HepG2 (cell line): Measurements from ENCODE around the gene ISG20L2. TPM values are rescaled to one million over a fixed set of nuclear protein-coding genes. Genes with fewer than 3 reads are reported as not detected.

Experiments used
- ARNT2 ChIP-seq: sonication (generic); formaldehyde crosslinking; IDR thresholded peaks from 2 replicates; pipeline ENCODE4 v1.8.0; 2022; ENCODE audit warnings: mild to moderate bottlenecking, low read depth, missing genetic modification reagents, moderate library complexity
- BATF2 ChIP-seq: sonication (generic); formaldehyde crosslinking; IDR thresholded peaks from 2 replicates; pipeline ENCODE4 v1.8.0; 2022; ENCODE audit warnings: mild to moderate bottlenecking, missing genetic modification reagents, moderate library complexity
- CEBPG ChIP-seq: IDR thresholded peaks from 2 replicates; pipeline ENCODE4 v1.6.1; 2016
- GLI4 ChIP-seq: sonication (generic); formaldehyde crosslinking; IDR thresholded peaks from 2 replicates; pipeline ENCODE4 v1.5.1; 2020; ENCODE audit warnings: missing genetic modification reagents, mild to moderate bottlenecking, moderate library complexity, borderline replicate concordance
- PTBP1 ChIP-seq: fragments of 200-400 bp; formaldehyde crosslinking; IDR thresholded peaks from 2 replicates; pipeline ENCODE4 v1.6.1; 2018; ENCODE audit warnings: low read length, low read depth; ENCODE audit not compliant: poor library complexity, severe bottlenecking
- RBM22 ChIP-seq: fragments of 200-400 bp; formaldehyde crosslinking; optimal IDR thresholded peaks from 2 replicates; pipeline ENCODE3; 2017; ENCODE audit warnings: mild to moderate bottlenecking, low read length, moderate library complexity
- SUZ12 ChIP-seq: fragments of 150-350 bp; IDR thresholded peaks from 2 replicates; pipeline ENCODE4 v1.6.1; 2014; ENCODE audit warnings: low read depth, low read length
- ZBTB1 ChIP-seq: sonication (generic); formaldehyde crosslinking; IDR thresholded peaks from 2 replicates; pipeline ENCODE4 v1.4.0; 2020; ENCODE audit warnings: missing genetic modification reagents, borderline replicate concordance
- ZBTB3 ChIP-seq: sonication (generic); formaldehyde crosslinking; IDR thresholded peaks from 2 replicates; pipeline ENCODE4 v1.4.0; 2020; ENCODE audit warnings: low read depth, mild to moderate bottlenecking, moderate library complexity, missing genetic modification reagents, borderline replicate concordance
- ZC3H4 ChIP-seq: sonication (generic); formaldehyde crosslinking; IDR thresholded peaks from 2 replicates; pipeline ENCODE4 v1.4.0; 2020; ENCODE audit warnings: missing genetic modification reagents, borderline replicate concordance
- ZFP36L1 ChIP-seq: sonication (generic); formaldehyde crosslinking; IDR thresholded peaks from 2 replicates; pipeline ENCODE4 v1.8.0; 2022; ENCODE audit warnings: mild to moderate bottlenecking, missing genetic modification reagents, moderate library complexity
- ZNF276 ChIP-seq: sonication (generic); formaldehyde crosslinking; IDR thresholded peaks from 2 replicates; pipeline ENCODE4 v1.4.0; 2020; ENCODE audit warnings: mild to moderate bottlenecking, low read depth, missing genetic modification reagents
- ZNF333 ChIP-seq: sonication (generic); formaldehyde crosslinking; IDR thresholded peaks from 2 replicates; pipeline ENCODE4 v1.4.0; 2020; ENCODE audit warnings: mild to moderate bottlenecking, missing genetic modification reagents, borderline replicate concordance
- ZNF430 ChIP-seq: sonication (generic); formaldehyde crosslinking; IDR thresholded peaks from 2 replicates; pipeline ENCODE4 v1.9.0; 2021; ENCODE audit warnings: mild to moderate bottlenecking, missing genetic modification reagents
- ZNF432 ChIP-seq: sonication (generic); formaldehyde crosslinking; IDR thresholded peaks from 2 replicates; pipeline ENCODE4 v1.5.0; 2020; ENCODE audit warnings: missing genetic modification reagents, mild to moderate bottlenecking, borderline replicate concordance
- ZNF549 ChIP-seq: sonication (generic); formaldehyde crosslinking; IDR thresholded peaks from 2 replicates; pipeline ENCODE4 v1.5.0; 2020; ENCODE audit warnings: missing genetic modification reagents
- ZNF703 ChIP-seq: sonication (generic); formaldehyde crosslinking; IDR thresholded peaks from 2 replicates; pipeline ENCODE4 v1.5.1; 2020; ENCODE audit warnings: missing genetic modification reagents, mild to moderate bottlenecking, moderate library complexity, borderline replicate concordance
- polyA plus RNA-seq, 8 experiments: library from polyadenylated mRNA; depleted of rRNA in 3 of 8; stranded (reverse) in 7 of 8; unstranded in 1 of 8; fragments of >200 nt; fragmentation: Illumina TruSeq in 4 of 8; extraction: Trizol in 4 of 8; gene quantifications; 2 replicates each; pipeline versions ENCODE4 v1.2.1 to v1.2.3, GENCODE V29; 2011 to 2016; ENCODE audit warnings: low read depth in 4 of 8, missing spikeins in 1 of 8, mixed read lengths in 1 of 8; ENCODE audit not compliant: insufficient read depth in 1 of 8
- total RNA-seq, 5 experiments: library from RNA; depleted of rRNA; stranded (reverse); fragments of >200 nt; fragmentation: Illumina TruSeq; extraction: Trizol; gene quantifications; 2 replicates each; pipeline ENCODE4 v1.2.3, GENCODE V29; 2016; ENCODE audit warnings: low read depth in 1 of 5
- TF ChIP-seq, protein P1 (sequence below): sonication (generic); formaldehyde crosslinking; IDR thresholded peaks from 2 replicates; pipeline ENCODE4 v1.4.0; 2020; ENCODE audit warnings: mild to moderate bottlenecking, missing genetic modification reagents
- TF ChIP-seq, protein P2 (sequence below): sonication (generic); formaldehyde crosslinking; IDR thresholded peaks from 2 replicates; pipeline ENCODE4 v1.8.1; 2022; ENCODE audit warnings: low read depth, mild to moderate bottlenecking, missing genetic modification reagents
- TF ChIP-seq, protein P3 (sequence below): sonication (generic); formaldehyde crosslinking; IDR thresholded peaks from 2 replicates; pipeline ENCODE4 v1.8.1; 2023; ENCODE audit warnings: mild to moderate bottlenecking, inconsistent platforms, moderate library complexity, missing genetic modification reagents, borderline replicate concordance

ISG20L2 gene
- total and polyA plus RNA-seq, 2 of the 13 experiments (the other 11 are each of a cell fraction or from before 2014, with no cell fraction given) = 19.8 to 21.3 TPM

DNA sequence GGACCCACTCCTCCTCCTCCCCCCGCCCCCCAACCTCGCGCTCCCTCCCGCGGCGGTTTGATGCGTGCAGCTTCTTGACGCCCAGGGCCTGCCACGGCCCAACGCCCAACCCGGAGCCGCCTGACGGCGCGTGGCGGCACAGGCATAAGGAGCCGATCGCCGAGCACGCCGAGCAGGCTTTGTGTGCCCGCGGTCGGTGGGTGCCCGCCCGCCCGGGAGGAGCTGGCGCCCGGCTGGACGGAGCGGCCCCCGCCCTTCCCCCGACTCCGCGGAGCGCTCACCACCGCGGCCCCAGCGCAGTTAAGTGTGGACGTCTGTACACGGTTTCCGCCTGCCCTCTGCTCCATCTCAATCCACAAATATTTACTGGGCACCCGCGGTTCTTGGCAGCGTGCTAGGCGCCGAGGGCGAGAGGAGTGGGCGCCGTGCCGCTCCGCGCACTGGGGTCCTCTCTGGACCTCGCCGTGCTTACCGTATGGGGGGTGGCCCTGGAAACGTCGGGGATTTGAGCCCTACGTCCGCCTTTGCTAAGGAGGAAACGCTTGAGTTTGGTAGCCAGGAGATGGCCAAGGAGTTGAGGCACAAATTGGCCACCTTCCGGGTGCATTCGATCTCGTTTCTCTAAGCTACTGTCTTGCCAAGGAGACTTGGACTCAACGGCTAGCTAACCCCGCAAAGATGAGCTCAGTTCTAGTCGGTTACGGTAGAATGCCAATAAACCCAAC, 23.4 kb upstream of the ISG20L2 start (continued):
- TF ChIP-seq ZNF276 (CRISPR knock-in tag) (0 out of 2 replicates have a peak, but pooled peaks have one; percentile 16), ZFP36L1 (CRISPR knock-in tag) (no peak), ZNF703 (CRISPR knock-in tag) (no peak), ZBTB3 (CRISPR knock-in tag) (no peak), ZBTB1 (no peak), ARNT2 (CRISPR knock-in tag) (peak; percentile 91), BATF2 (CRISPR knock-in tag) (no peak; the same call in 1 of the 2 replicates), ZNF432 (CRISPR knock-in tag) (no peak), PTBP1 (no peak), RBM22 (peak; percentile 45), CEBPG (CRISPR knock-in tag) (no peak), ZNF549 (CRISPR knock-in tag) (no peak), ZNF333 (no peak), ZC3H4 (no peak), ZNF430 (CRISPR knock-in tag) (no peak), GLI4 (no peak), SUZ12 (no peak)
- TF ChIP-seq, protein P1, sequence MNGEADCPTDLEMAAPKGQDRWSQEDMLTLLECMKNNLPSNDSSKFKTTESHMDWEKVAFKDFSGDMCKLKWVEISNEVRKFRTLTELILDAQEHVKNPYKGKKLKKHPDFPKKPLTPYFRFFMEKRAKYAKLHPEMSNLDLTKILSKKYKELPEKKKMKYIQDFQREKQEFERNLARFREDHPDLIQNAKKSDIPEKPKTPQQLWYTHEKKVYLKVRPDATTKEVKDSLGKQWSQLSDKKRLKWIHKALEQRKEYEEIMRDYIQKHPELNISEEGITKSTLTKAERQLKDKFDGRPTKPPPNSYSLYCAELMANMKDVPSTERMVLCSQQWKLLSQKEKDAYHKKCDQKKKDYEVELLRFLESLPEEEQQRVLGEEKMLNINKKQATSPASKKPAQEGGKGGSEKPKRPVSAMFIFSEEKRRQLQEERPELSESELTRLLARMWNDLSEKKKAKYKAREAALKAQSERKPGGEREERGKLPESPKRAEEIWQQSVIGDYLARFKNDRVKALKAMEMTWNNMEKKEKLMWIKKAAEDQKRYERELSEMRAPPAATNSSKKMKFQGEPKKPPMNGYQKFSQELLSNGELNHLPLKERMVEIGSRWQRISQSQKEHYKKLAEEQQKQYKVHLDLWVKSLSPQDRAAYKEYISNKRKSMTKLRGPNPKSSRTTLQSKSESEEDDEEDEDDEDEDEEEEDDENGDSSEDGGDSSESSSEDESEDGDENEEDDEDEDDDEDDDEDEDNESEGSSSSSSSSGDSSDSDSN (CRISPR knock-in tag) = peak; percentile 81; the same call in 1 of the 2 replicates
- TF ChIP-seq, protein P2, sequence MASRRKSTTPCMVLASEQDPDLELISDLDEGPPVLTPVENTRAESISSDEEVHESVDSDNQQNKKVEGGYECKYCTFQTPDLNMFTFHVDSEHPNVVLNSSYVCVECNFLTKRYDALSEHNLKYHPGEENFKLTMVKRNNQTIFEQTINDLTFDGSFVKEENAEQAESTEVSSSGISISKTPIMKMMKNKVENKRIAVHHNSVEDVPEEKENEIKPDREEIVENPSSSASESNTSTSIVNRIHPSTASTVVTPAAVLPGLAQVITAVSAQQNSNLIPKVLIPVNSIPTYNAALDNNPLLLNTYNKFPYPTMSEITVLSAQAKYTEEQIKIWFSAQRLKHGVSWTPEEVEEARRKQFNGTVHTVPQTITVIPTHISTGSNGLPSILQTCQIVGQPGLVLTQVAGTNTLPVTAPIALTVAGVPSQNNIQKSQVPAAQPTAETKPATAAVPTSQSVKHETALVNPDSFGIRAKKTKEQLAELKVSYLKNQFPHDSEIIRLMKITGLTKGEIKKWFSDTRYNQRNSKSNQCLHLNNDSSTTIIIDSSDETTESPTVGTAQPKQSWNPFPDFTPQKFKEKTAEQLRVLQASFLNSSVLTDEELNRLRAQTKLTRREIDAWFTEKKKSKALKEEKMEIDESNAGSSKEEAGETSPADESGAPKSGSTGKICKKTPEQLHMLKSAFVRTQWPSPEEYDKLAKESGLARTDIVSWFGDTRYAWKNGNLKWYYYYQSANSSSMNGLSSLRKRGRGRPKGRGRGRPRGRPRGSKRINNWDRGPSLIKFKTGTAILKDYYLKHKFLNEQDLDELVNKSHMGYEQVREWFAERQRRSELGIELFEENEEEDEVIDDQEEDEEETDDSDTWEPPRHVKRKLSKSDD (CRISPR knock-in tag) = no peak
- TF ChIP-seq, protein P3, sequence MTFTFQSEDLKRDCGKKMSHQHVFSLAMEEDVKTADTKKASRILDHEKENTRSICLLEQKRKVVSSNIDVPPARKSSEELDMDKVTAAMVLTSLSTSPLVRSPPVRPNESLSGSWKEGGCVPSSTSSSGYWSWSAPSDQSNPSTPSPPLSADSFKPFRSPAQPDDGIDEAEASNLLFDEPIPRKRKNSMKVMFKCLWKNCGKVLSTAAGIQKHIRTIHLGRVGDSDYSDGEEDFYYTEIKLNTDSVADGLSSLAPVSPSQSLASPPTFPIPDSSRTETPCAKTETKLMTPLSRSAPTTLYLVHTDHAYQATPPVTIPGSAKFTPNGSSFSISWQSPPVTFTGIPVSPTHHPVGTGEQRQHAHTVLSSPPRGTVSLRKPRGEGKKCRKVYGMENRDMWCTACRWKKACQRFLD (CRISPR knock-in tag) = 0 out of 2 replicates have a peak, but pooled peaks have one; percentile 45
